A549 treated with RU486 at 1 μM for 4 hours (cell line): ENCODE measurements around the gene MUC12. TPM values are rescaled to one million over a fixed set of nuclear protein-coding genes. Genes with fewer than 3 reads are reported as not detected.

Experiments used
- total RNA-seq: library from RNA; stranded (reverse); fragments of 200-300 nt; extraction: Qiagen RNA extraction; gene quantifications from 5 replicates; pipeline ENCODE4 v1.2.3, GENCODE V29; 2022; ENCODE audit warnings: low read depth

The MUC12 gene, protein sequence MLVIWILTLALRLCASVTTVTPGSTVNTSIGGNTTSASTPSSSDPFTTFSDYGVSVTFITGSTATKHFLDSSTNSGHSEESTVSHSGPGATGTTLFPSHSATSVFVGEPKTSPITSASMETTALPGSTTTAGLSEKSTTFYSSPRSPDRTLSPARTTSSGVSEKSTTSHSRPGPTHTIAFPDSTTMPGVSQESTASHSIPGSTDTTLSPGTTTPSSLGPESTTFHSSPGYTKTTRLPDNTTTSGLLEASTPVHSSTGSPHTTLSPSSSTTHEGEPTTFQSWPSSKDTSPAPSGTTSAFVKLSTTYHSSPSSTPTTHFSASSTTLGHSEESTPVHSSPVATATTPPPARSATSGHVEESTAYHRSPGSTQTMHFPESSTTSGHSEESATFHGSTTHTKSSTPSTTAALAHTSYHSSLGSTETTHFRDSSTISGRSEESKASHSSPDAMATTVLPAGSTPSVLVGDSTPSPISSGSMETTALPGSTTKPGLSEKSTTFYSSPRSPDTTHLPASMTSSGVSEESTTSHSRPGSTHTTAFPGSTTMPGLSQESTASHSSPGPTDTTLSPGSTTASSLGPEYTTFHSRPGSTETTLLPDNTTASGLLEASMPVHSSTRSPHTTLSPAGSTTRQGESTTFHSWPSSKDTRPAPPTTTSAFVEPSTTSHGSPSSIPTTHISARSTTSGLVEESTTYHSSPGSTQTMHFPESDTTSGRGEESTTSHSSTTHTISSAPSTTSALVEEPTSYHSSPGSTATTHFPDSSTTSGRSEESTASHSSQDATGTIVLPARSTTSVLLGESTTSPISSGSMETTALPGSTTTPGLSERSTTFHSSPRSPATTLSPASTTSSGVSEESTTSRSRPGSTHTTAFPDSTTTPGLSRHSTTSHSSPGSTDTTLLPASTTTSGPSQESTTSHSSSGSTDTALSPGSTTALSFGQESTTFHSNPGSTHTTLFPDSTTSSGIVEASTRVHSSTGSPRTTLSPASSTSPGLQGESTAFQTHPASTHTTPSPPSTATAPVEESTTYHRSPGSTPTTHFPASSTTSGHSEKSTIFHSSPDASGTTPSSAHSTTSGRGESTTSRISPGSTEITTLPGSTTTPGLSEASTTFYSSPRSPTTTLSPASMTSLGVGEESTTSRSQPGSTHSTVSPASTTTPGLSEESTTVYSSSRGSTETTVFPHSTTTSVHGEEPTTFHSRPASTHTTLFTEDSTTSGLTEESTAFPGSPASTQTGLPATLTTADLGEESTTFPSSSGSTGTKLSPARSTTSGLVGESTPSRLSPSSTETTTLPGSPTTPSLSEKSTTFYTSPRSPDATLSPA (N-terminal part only)
- 11.2 to 21.5 TPM (median 18.6 TPM) in 5 replicates for total RNA-seq

DNA sequence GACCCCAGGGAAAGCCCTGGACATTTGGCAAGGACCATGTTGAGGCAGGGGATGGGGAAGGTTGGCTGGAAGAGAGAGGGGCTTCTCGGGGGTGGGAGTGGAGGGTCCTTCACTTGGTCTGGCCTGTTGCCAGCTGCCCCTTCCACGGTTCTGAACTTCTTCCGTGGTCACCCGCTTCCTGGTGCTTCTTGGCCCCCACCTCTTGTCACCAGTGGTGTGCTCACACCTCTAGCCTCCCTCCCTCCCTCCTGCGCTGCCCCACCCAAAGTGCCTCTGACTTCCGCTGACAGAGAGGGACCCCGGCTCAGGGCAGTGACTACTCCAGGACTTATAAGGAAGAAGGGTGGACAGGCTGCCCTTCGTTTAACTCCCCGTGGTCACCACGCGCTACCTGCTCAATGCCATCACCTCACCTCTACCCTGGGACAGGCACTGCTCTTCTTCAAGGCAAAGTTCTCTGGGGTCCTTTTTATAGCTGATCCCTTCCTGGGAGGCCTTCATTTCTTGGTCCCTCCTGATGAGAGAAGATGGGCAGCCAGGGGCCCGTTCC, at the start of gene MUC12:
MUC12 (plus strand) TSS at position 500 of the 550 bp plus-strand sequence. CDS start 58 bp downstream, outside the sequence.

DNA sequence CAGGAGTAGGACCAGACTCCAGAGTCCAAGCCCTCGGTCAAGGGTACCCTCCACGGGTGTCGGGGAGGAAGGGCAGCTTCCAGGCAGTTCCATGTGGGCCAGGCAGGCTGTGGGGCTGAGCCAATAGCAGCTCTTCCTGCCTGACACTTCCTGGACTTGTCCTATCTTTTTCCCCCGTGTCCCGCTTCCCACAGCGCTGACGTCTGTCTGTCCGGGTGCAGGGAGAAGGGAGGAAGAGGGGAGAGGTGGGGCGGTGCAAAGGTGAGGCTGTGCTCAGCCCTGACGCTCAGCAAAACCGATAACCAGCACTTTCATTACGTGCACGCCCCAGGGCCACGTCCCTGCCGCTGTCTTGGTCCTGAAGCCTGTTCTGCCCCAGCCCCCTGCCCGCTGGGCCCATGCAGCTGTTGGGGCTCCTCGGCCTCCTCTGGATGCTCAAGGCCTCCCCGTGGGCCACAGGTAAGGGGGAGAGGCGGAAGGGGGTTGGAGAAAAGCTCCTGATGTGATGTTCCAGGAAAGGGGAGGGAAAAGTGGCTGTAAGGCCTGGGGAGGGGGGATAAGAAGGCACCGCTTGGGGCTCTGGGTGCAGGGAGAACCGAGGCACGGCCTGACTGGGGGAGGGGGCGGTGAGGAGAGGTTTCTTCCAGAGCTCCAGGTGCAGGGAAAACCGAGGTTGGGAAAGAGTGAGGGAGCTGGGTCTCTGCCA, 20.0 kb upstream of the MUC12 start, which contains the start of gene MUC3A:
MUC3A (plus strand) TSS at position 308 of the 706 bp plus-strand sequence; CDS start at position 399, 91 bp downstream.

Other genes with a start within 250 kb of the MUC12 start
- gene EPO, start 249.1 kb upstream of the MUC12 start, total RNA-seq = 0.07 to 0.23 TPM in 2 of 5 replicates, not detected in the others
- gene ZAN, start 236.0 kb upstream of the MUC12 start, total RNA-seq = not detected in 5 replicates
- 36.4 to 45.6 TPM (median 43.7 TPM) in 5 replicates for gene EPHB4, start 142.0 kb upstream of the MUC12 start, total RNA-seq
- 11.0 to 15.9 TPM (median 13.4 TPM) in 5 replicates for gene SLC12A9, start 116.9 kb upstream of the MUC12 start, total RNA-seq
- 40.0 to 57.6 TPM (median 56.1 TPM) in 5 replicates for gene TRIP6, start 102.2 kb upstream of the MUC12 start, total RNA-seq
- gene SRRT, start 94.5 kb upstream of the MUC12 start, total RNA-seq = 117 to 160 TPM (median 136 TPM) in 5 replicates
- 3.5 to 7.4 TPM (median 5.7 TPM) in 5 replicates for gene UFSP1, start 79.8 kb upstream of the MUC12 start, total RNA-seq
- gene ACHE, start 73.7 kb upstream of the MUC12 start, total RNA-seq = 1.4 to 2.5 TPM (median 2.2 TPM) in 5 replicates
- gene MUC3A, start 20.0 kb upstream of the MUC12 start, total RNA-seq = 10.0 to 17.6 TPM (median 16.9 TPM) in 5 replicates
- 0.02 to 0.29 TPM (median 0.21 TPM) in 5 replicates for gene MUC17, start 50.5 kb downstream of the MUC12 start, total RNA-seq
- 8.8 to 12.1 TPM (median 10.8 TPM) in 5 replicates for gene TRIM56, start 115.9 kb downstream of the MUC12 start, total RNA-seq
- 868 to 1,053 TPM (median 898 TPM) in 5 replicates for gene SERPINE1, start 157.5 kb downstream of the MUC12 start, total RNA-seq
- 132 to 142 TPM (median 140 TPM) in 5 replicates for gene AP1S1, start 184.9 kb downstream of the MUC12 start, total RNA-seq
- 7.8 to 20.9 TPM (median 15.1 TPM) in 5 replicates for gene VGF, start 196.0 kb downstream of the MUC12 start, total RNA-seq
- gene NAT16, start 210.7 kb downstream of the MUC12 start, total RNA-seq = 0.06 to 0.15 TPM (median 0.14 TPM) in 5 replicates
- gene MOGAT3, start 231.5 kb downstream of the MUC12 start, total RNA-seq = not detected in 5 replicates
- gene PLOD3, start 248.0 kb downstream of the MUC12 start, total RNA-seq = 60.2 to 81.0 TPM (median 74.2 TPM) in 5 replicates
- gene ZNHIT1, start 248.6 kb downstream of the MUC12 start, total RNA-seq = 66.8 to 107 TPM (median 93.2 TPM) in 5 replicates